Trophoblast cell (in vitro differentiated cells and primary cell): ENCODE measurements around the gene CLBA1.
"Not testable (repeated sequence)": the region's sequence is repeated elsewhere in the genome, so short reads cannot be mapped to it uniquely, and the experiment has no call there.

Experiments
- DNase-seq, 2 donors: peaks; one replicate each; pipeline ENCODE4 v3.0.0-alpha.2; 2016
- H2AFZ ChIP-seq: 2 replicates; pipeline ENCODE4 v1.6.1; 2013; ENCODE audit warnings: low read length, moderate library complexity, mild to moderate bottlenecking; ENCODE audit not compliant: insufficient read depth, poor library complexity
- H2AK5ac ChIP-seq: 2 replicates; pipeline ENCODE4 v1.6.1; 2013; ENCODE audit warnings: mild to moderate bottlenecking, low read length
- H2BK120ac ChIP-seq: 2 replicates; pipeline ENCODE4 v1.6.1; 2013; ENCODE audit warnings: low read length, mild to moderate bottlenecking, moderate library complexity; ENCODE audit not compliant: insufficient read depth, poor library complexity
- H2BK12ac ChIP-seq: 2 replicates; pipeline ENCODE4 v1.6.1; 2013; ENCODE audit warnings: mild to moderate bottlenecking, low read length, moderate library complexity
- H2BK5ac ChIP-seq: 2 replicates; pipeline ENCODE4 v1.6.1; 2013; ENCODE audit warnings: low read length, low read depth, moderate library complexity, mild to moderate bottlenecking; ENCODE audit not compliant: poor library complexity
- H3K14ac ChIP-seq: 2 replicates; pipeline ENCODE4 v1.6.1; 2013; ENCODE audit warnings: mild to moderate bottlenecking, low read length
- H3K18ac ChIP-seq: 2 replicates; pipeline ENCODE4 v1.6.1; 2013; ENCODE audit warnings: mild to moderate bottlenecking, low read length
- H3K23ac ChIP-seq: 2 replicates; pipeline ENCODE4 v1.6.1; 2013; ENCODE audit warnings: low read length
- H3K27ac ChIP-seq: 2 replicates; pipeline ENCODE4 v1.5.1; 2013; ENCODE audit warnings: low read depth, mild to moderate bottlenecking, inconsistent platforms, low read length, moderate library complexity
- H3K27me3 ChIP-seq: 2 replicates; pipeline ENCODE4 v1.6.1; 2013; ENCODE audit warnings: inconsistent platforms, mild to moderate bottlenecking, low read length, moderate library complexity; ENCODE audit not compliant: insufficient read depth
- H3K36me3 ChIP-seq, 2 experiments: 1 replicate in 1 of 2; 2 replicates in 1 of 2; pipeline ENCODE4 v1.6.1; 2013; ENCODE audit warnings: low read length in 2 of 2, mild to moderate bottlenecking in 2 of 2, moderate library complexity in 1 of 2; ENCODE audit not compliant: insufficient read depth in 2 of 2, control insufficient read depth in 1 of 2
- H3K4ac ChIP-seq: 2 replicates; pipeline ENCODE4 v1.6.1; 2013; ENCODE audit warnings: low read depth, mild to moderate bottlenecking, low read length, moderate library complexity
- H3K4me1 ChIP-seq, 2 experiments: 1 replicate in 1 of 2; 2 replicates in 1 of 2; pipeline ENCODE4 v1.6.1; 2013; ENCODE audit warnings: low read length in 2 of 2, mild to moderate bottlenecking in 2 of 2, moderate library complexity in 1 of 2; ENCODE audit not compliant: insufficient read depth in 2 of 2, control insufficient read depth in 1 of 2
- H3K4me2 ChIP-seq: 2 replicates; pipeline ENCODE4 v1.6.1; 2013; ENCODE audit warnings: inconsistent platforms, mild to moderate bottlenecking, low read length, moderate library complexity
- H3K4me3 ChIP-seq: 2 replicates; pipeline ENCODE4 v1.5.1; 2013; ENCODE audit warnings: mild to moderate bottlenecking, low read depth, low read length, inconsistent platforms
- H3K79me1 ChIP-seq: one replicate; pipeline ENCODE4 v1.6.1; 2013; ENCODE audit warnings: low read length
- H3K79me2 ChIP-seq: 2 replicates; pipeline ENCODE4 v1.6.1; 2013; ENCODE audit warnings: low read length, mild to moderate bottlenecking; ENCODE audit not compliant: control insufficient read depth, insufficient read depth, poor library complexity
- H3K9ac ChIP-seq: 2 replicates; pipeline ENCODE4 v1.6.1; 2013; ENCODE audit warnings: mild to moderate bottlenecking, low read length
- H3K9me3 ChIP-seq: 2 replicates; pipeline ENCODE4 v1.6.1; 2013; ENCODE audit warnings: low read depth, mild to moderate bottlenecking, control low read depth, inconsistent platforms, low read length; ENCODE audit not compliant: insufficient read depth
- H4K12ac ChIP-seq: 2 replicates; pipeline ENCODE4 v1.6.1; 2013; ENCODE audit warnings: low read depth, mild to moderate bottlenecking, low read length, moderate library complexity
- H4K8ac ChIP-seq: 2 replicates; pipeline ENCODE4 v1.6.1; 2013; ENCODE audit warnings: low read depth, mild to moderate bottlenecking, low read length, moderate library complexity
- H4K91ac ChIP-seq: one replicate; pipeline ENCODE4 v1.6.1; 2013; ENCODE audit warnings: low read depth, mild to moderate bottlenecking, low read length, moderate library complexity
- WGBS: extraction: QIAGEN DNeasy Blood & Tissue Kit; methylation state at CpG from one replicate; pipeline ENCODE4 v1.1.7; 2013; ENCODE audit warnings: missing lambda C conversion rate; ENCODE audit not compliant: insufficient read length, insufficient coverage; ENCODE audit errors: extremely low coverage; 5-methylcytosine and 5-hydroxymethylcytosine counted together

CLBA1 gene

DNA sequence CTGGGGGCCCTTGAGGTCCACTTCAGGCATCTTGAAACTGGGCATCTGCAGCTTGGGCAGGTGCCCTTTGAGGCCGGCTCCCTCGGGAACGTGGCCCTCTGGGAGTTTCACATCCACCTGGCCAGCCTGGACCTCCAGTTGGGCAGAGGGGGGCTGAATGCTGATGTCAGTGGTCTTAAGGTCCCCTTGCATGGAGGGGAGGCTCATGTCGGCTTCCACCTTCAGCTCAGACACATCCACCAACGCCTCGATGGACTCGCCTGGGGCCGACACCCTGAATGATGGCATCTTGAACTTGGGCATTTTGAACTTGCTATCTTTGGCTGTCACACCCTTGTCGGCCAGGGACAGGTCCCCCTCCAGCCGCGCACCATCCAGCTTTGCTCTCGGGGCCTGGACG, 38.4 kb upstream of the CLBA1 start:
- not testable (repeated sequence) for H2BK120ac ChIP-seq, H3K4me2 ChIP-seq, H2BK5ac ChIP-seq, H3K27ac ChIP-seq, H3K14ac ChIP-seq, H3K79me2 ChIP-seq, H2AFZ ChIP-seq, H3K27me3 ChIP-seq, H4K8ac ChIP-seq, H3K4me3 ChIP-seq, H3K4ac ChIP-seq, DNase-seq, H4K91ac ChIP-seq, H3K18ac ChIP-seq, H3K9ac ChIP-seq, H2BK12ac ChIP-seq, H3K23ac ChIP-seq, H2AK5ac ChIP-seq, H3K36me3 ChIP-seq, H4K12ac ChIP-seq, H3K4me1 ChIP-seq, H3K79me1 ChIP-seq
- H3K9me3 ChIP-seq = peaks cover 30% of the 10 kb centered on the region
- WGBS = no CpG with 5 or more reads among the region's 13 CpGs

DNA sequence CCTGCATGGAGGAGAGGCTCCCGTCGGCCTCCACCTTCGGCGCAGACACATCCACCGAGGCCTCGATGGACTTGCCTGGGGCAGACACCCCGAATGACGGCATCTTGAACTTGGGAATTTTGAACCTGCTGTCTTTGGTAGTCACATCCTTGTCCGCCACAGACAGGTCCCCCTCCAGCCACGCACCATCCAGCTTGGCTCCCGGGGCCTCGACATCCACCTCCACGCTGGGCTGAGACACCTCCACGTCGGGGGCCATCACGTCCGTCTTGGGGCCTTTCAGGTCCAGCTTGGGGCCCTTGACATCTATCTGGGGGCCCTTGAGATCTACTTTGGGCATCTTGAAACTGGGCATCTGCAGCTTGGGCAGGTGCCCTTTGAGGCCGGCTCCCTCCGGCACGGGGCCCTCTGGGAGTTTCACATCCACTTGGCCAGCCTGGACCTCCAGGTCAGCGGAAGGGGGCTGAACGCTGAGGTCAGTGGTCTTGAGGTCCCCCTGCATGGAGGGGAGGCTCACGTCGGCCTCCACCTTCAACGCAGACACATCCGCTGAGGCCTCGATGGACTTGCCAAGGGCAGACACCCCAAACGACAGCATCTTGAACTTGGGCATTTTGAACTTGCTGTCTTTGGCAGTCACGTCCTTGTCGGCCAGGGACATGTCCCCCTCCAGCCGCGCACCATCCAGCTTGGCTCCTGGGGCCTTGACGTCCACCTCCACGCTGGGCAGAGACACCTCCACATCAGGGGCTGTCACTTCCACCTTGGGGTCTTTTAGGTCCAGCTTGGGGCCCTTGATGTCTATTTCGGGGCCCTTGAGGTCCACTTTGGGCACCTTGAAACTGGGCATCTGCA, 37.5 kb upstream of the CLBA1 start:
- not testable (repeated sequence) for H2BK12ac ChIP-seq, H3K23ac ChIP-seq, H2AK5ac ChIP-seq, H2AFZ ChIP-seq, H4K12ac ChIP-seq, H3K4me1 ChIP-seq, H2BK120ac ChIP-seq, DNase-seq, H3K4me3 ChIP-seq, H3K14ac ChIP-seq, H3K9ac ChIP-seq, H3K79me1 ChIP-seq, H3K4me2 ChIP-seq, H3K27ac ChIP-seq, H3K79me2 ChIP-seq, H3K36me3 ChIP-seq, H4K8ac ChIP-seq, H3K27me3 ChIP-seq, H4K91ac ChIP-seq, H3K18ac ChIP-seq, H2BK5ac ChIP-seq, H3K4ac ChIP-seq
- H3K9me3 ChIP-seq = peaks cover 29% of the 10 kb centered on the region
- WGBS = no CpG with 5 or more reads among the region's 35 CpGs

GRCh38 chr14:104948736-104949031, 36.9 kb upstream of the CLBA1 start:
- Histone ChIP-seq H3K23ac (no peak overlapping the region), H3K27me3 (no peaks in the 10 kb centered on the region), H3K36me3 (no peaks in the 10 kb centered on the region), H3K4me2 (no peak overlapping the region), H2AFZ (no peak overlapping the region), H3K4me1 (no peaks in the 10 kb centered on the region), H4K8ac (no peak overlapping the region), H3K9me3 (peaks cover 28% of the 10 kb centered on the region), H2BK5ac (no peak overlapping the region), H3K4me3 (no peak overlapping the region), H3K79me1 (no peaks in the 10 kb centered on the region), H3K18ac (no peak overlapping the region), H2BK12ac (no peak overlapping the region), H3K4ac (no peak overlapping the region), H3K9ac (no peak overlapping the region), H3K79me2 (no peaks in the 10 kb centered on the region), H3K14ac (no peak overlapping the region), H4K91ac (no peak overlapping the region), H4K12ac (no peak overlapping the region), H2AK5ac (no peak overlapping the region), H3K27ac (no peak overlapping the region), H2BK120ac (no peak overlapping the region)
- no CpG with 5 or more reads among the region's 11 CpGs for WGBS
- DNase-seq = no peak

DNA sequence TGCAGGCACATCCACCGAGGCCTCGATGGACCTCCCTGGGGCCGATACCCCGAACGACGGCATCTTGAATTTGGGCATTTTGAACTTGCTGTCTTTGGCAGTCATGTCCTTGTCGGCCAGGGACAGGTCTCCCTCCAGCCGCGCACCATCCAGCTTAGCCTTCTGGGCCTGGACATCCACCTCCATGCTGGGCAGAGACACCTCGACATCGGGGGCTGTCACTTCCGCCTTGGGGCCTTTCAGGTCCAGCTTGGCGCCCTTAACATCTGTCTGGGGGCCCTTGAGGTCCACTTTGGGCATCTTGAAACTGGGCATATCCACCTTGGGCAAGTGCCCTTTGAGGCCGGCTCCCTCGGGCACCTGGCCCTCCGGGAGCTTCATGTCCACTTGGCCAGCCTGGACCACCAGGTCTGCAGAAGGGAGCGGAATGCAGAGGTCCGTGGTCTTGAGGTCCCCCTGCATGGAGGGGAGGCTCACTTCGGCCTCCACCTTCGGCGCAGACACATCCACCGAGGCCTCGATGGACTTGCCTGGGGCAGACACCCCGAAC, 36.1 kb upstream of the CLBA1 start:
- H3K27me3 ChIP-seq, H4K12ac ChIP-seq, H2AFZ ChIP-seq: not testable (repeated sequence)

More for the DNA sequence above, 36.1 kb upstream of the CLBA1 start:
- H3K27ac ChIP-seq, H3K4me3 ChIP-seq, H4K91ac ChIP-seq, H3K79me1 ChIP-seq, H2AK5ac ChIP-seq, H2BK12ac ChIP-seq, H3K18ac ChIP-seq, H3K36me3 ChIP-seq, H3K4me2 ChIP-seq, H3K4ac ChIP-seq, H3K4me1 ChIP-seq, H3K9ac ChIP-seq, H2BK5ac ChIP-seq, H3K14ac ChIP-seq, DNase-seq, H3K23ac ChIP-seq, H2BK120ac ChIP-seq, H3K79me2 ChIP-seq, H4K8ac ChIP-seq: not testable (repeated sequence)
- no CpG with 5 or more reads among the region's 24 CpGs for WGBS
- peaks cover 25% of the 10 kb centered on the region for H3K9me3 ChIP-seq
